ENCODE results near the gene CDC5L. TPM values are rescaled to one million over a fixed set of nuclear protein-coding genes. Genes with fewer than 3 reads are reported as not detected.

The CDC5L gene
- total RNA-seq, 1 donor from 2014 or later, result 20.2 TPM

DNA sequence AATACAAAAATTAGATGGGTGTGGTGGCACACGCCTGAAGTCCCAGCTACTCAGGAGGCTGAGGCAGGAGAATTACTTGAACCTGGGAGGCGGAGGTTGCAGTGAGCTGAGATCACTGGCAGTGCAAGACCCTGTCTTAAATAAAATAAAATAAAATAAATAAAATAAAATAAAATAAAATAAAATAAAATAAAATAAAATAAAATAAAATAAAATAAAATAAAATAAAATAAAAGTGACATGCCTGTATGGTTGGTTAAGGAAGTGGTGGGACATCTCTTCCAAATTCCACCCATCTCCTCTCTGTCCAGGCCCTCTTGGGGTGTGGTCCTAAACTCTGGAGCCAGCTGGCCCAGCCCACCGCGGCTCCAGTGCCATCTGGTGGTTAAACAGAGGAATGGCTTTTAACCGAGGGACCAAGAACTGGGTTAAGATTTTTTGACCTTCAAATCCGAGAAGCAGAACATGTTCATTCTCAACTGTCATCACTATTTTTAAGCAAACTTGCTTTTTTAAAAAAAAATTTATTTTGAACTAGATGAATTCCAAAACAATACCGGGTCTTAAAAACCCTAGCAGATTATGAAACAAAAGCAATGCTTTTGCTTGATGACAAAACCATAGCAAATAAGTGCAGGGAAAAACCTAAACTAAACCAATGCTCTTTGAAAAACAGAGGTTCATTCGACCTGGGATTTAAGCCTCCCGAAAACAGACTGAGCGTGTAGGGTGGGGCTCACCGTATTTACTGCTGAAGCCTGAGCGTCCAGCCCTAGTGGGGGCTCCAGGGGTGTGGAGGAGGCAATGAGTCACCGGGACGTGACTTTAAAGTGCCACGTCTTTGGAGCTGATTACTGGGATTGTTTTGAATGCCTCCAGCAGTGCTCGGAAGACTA is 68.8 kb downstream of the CDC5L start:
- POLR2A ChIA-PET, result no interaction called here
- Mint-ChIP-seq H3K4me1 (no peaks in the 10 kb centered on the region), H3K9me3 (no peaks in the 10 kb centered on the region)

DNA sequence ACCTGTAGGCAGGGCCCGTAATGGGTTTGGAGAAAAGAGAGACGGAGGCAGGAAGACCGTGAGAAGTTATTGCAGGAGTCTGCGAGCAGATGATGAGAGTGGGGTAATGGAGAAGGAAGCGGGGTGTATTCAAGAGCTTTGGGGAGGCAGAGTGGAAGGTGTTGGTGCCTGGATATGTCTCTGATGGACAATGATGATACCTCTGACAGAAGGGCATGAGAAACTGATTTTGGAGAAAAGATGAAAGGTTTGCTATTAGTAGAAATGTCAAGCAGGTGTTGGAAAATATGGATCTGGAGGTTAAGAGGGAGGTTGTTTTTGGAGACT is 69.4 kb downstream of the CDC5L start:
- intact Hi-C loops (cut with micrococcal nuclease), result loop anchor here (1.0 to 5.0 kb wide), 3 partner anchors 26 to 285 kb away; no protein-coding TSS in a partner anchor

More for the DNA sequence above, 68.8 kb downstream of the CDC5L start:
- TF ChIP-seq, protein P1, sequence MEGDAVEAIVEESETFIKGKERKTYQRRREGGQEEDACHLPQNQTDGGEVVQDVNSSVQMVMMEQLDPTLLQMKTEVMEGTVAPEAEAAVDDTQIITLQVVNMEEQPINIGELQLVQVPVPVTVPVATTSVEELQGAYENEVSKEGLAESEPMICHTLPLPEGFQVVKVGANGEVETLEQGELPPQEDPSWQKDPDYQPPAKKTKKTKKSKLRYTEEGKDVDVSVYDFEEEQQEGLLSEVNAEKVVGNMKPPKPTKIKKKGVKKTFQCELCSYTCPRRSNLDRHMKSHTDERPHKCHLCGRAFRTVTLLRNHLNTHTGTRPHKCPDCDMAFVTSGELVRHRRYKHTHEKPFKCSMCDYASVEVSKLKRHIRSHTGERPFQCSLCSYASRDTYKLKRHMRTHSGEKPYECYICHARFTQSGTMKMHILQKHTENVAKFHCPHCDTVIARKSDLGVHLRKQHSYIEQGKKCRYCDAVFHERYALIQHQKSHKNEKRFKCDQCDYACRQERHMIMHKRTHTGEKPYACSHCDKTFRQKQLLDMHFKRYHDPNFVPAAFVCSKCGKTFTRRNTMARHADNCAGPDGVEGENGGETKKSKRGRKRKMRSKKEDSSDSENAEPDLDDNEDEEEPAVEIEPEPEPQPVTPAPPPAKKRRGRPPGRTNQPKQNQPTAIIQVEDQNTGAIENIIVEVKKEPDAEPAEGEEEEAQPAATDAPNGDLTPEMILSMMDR (IDR thresholded peaks at IDR 0.05), result peak; percentile 93
- CTCF ChIA-PET, result interaction anchor here (1.2 to 2.9 kb wide), 5 partner anchors 10 to 25 kb away, joined by 3 to 11 read pairs (median 5); no protein-coding TSS in a partner anchor
- no peak overlapping the region for H3K4me3 Mint-ChIP-seq
- H3K36me3 Mint-ChIP-seq (ENCODE audit: low read depth), result peaks cover 17% of the 10 kb centered on the region
- ATAC-seq (ENCODE audit: low read depth) (peak; percentile 77), DNase-seq (no peak)
- intact Hi-C loops (cut with micrococcal nuclease), result loop anchor here (1.0 to 5.0 kb wide), 3 partner anchors 25 to 284 kb away; no protein-coding TSS in a partner anchor
- H3K27ac Mint-ChIP-seq, result no peak overlapping the region
- peaks cover 3% of the 10 kb centered on the region for H3K27me3 Mint-ChIP-seq

DNA sequence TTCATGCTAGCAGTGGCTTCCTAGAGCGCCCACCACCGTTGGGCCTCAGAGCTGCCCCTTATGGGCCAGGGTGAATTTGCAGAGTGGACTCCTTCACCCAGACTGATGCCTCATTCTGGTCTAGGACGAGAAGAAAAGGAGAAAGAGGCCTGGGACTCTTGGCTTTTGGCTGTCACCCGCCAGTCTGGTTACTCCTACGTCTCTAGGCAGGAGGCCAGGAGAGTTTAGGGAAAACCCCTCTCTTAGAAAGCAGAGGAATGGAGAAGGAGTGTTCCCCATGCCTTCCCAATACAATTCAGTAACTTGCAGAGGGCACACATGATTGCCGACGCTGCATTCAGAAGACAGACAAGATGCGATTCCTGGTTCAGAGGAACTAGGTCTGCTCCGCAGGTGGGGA is 70.1 kb downstream of the CDC5L start:
- no peak for ATAC-seq (ENCODE audit: low read depth)
- ChIA-PET CTCF (interaction anchor here (0.6 kb wide), 1 partner anchor 18 kb away, joined by 3 read pairs; no protein-coding TSS in a partner anchor), POLR2A (no interaction called here)
- Mint-ChIP-seq H3K9me3 (no peaks in the 10 kb centered on the region), H3K36me3 (ENCODE audit: low read depth) (peaks cover 6% of the 10 kb centered on the region), H3K4me1 (no peaks in the 10 kb centered on the region), H3K27me3 (peaks cover 4% of the 10 kb centered on the region), H3K4me3 (no peak overlapping the region), H3K27ac (no peak overlapping the region)
- TF ChIP-seq, protein P1 (IDR thresholded peaks at IDR 0.05), result no peak
- no peak for DNase-seq
- intact Hi-C loops (cut with micrococcal nuclease), result loop anchor here (2.0 to 5.0 kb wide), 2 partner anchors 189 to 285 kb away; no protein-coding TSS in a partner anchor

More for the DNA sequence above, 69.4 kb downstream of the CDC5L start:
- Mint-ChIP-seq H3K9me3 (no peaks in the 10 kb centered on the region), H3K36me3 (ENCODE audit: low read depth) (peaks cover 11% of the 10 kb centered on the region), H3K4me3 (no peak overlapping the region), H3K27me3 (peaks cover 3% of the 10 kb centered on the region), H3K4me1 (no peaks in the 10 kb centered on the region), H3K27ac (no peak overlapping the region)
- ChIA-PET CTCF (interaction anchor here (1.4 to 2.9 kb wide), 3 partner anchors 11 to 26 kb away, joined by 3 to 11 read pairs (median 7); no protein-coding TSS in a partner anchor), POLR2A (no interaction called here)
- DNase-seq (no peak), ATAC-seq (ENCODE audit: low read depth) (no peak)
- TF ChIP-seq, protein P1 (IDR thresholded peaks at IDR 0.05), result no peak

DNA sequence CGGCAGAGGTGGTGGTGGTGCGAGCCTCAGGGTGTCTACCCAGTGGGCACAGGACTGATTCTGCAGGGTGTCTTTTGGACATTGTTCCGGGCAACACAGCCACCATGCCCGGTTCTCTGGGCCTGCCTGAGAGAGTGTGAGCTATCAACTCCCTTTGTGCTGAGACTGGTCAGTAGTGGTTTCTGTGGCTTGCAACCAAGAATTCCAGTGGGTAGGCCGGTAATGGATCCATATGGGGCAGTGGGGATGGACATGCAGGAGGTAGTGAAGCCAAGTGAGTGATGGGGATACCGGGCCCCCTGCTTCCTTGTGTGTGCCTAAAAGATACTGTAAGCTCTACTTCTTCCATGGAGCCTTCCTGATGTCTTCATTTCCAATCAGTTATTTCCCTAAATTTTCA is 71.0 kb downstream of the CDC5L start:
- no peaks in the 10 kb centered on the region for H3K9me3 Mint-ChIP-seq

More for the DNA sequence above, 71.0 kb downstream of the CDC5L start:
- Mint-ChIP-seq H3K27me3 (peaks cover 4% of the 10 kb centered on the region), H3K4me3 (no peak overlapping the region), H3K27ac (no peak overlapping the region), H3K36me3 (ENCODE audit: low read depth) (no peaks in the 10 kb centered on the region), H3K4me1 (no peaks in the 10 kb centered on the region)
- intact Hi-C loops (cut with micrococcal nuclease), result loop anchor here (5.0 kb wide), 1 partner anchor 286 kb away; no protein-coding TSS in a partner anchor
- DNase-seq (no peak), ATAC-seq (ENCODE audit: low read depth) (no peak)
- ChIA-PET CTCF (interaction anchor here (0.6 to 0.8 kb wide), 2 partner anchors 10 to 19 kb away, joined by 3 read pairs; no protein-coding TSS in a partner anchor), POLR2A (no interaction called here)
- TF ChIP-seq, protein P1 (IDR thresholded peaks at IDR 0.05), result no peak

Data from activated B cell treated with CpG ODN at 0.5 μM for 24 hours (primary cell).